Retinal pigment epithelial cell (primary cell): ENCODE results near the gene ZNF134.

ENCODE experiments used
- DNase-seq: peaks from one replicate; pipeline ENCODE4 v3.0.0-alpha.2; 2010; ENCODE audit warnings: low read depth
- H3K4me3 ChIP-seq: 2 replicates; pipeline ENCODE4 v1.5.1; 2011; ENCODE audit warnings: mild to moderate bottlenecking, low read length, control low read depth, moderate library complexity
- TF ChIP-seq, protein P1 (sequence below): conservative IDR thresholded peaks from 2 replicates; pipeline ENCODE4 v1.5.1; 2011; ENCODE audit warnings: low read depth, low read length, control low read depth, inconsistent platforms

Gene ZNF134

DNA sequence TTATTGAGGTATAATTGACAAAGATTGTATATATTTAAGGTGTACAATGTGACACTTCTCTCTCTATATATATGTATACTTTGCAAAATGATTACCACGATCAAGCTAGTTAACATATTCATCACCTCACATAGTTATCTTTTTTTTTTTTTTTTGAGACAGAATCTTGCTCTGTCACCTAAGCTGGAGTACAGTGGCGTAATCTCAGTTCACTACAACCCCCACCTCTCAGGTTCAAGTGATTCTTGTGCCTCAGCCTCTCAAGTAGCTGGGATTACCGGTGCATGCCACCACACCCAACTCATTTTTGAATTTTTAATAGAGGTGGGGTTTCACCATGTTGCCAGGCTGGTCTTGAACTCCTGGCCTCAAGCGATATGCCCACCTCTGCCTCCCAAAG, 58.4 kb downstream of the ZNF134 start:
- TF ChIP-seq, protein P1, sequence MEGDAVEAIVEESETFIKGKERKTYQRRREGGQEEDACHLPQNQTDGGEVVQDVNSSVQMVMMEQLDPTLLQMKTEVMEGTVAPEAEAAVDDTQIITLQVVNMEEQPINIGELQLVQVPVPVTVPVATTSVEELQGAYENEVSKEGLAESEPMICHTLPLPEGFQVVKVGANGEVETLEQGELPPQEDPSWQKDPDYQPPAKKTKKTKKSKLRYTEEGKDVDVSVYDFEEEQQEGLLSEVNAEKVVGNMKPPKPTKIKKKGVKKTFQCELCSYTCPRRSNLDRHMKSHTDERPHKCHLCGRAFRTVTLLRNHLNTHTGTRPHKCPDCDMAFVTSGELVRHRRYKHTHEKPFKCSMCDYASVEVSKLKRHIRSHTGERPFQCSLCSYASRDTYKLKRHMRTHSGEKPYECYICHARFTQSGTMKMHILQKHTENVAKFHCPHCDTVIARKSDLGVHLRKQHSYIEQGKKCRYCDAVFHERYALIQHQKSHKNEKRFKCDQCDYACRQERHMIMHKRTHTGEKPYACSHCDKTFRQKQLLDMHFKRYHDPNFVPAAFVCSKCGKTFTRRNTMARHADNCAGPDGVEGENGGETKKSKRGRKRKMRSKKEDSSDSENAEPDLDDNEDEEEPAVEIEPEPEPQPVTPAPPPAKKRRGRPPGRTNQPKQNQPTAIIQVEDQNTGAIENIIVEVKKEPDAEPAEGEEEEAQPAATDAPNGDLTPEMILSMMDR = no peak
- DNase-seq = no peak
- no peak overlapping the region for H3K4me3 ChIP-seq
